ENCODE data around the gene C1orf232.

The C1orf232 gene

DNA sequence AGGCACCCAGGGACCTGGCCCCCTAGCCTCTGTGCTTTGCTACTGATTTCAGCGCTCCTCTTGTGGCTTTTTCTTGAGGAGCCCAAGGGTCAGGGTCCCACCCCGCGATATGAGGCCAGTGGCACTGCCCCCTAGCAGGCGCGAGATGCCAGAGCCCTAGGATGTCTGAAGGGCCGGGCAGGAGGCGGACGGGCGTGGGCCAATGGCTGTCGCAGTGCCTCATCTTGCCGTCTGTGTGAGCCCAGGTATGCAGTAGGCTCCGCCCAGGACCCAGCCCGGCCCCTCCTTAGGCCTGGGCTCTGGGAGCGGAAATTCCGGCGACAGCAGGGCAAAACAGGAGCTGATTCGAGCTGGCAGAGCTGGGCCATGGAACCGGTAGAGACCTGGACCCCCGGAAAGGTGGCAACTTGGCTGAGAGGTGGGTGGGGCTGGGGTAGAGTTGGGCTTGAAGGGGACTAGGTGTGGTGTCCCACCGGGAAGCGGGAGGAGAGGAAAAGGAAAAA is 8.5 kb upstream of the C1orf232 start, which contains the start of gene CNKSR1:
TSS of gene CNKSR1 (plus strand) at position 310 of the 503 bp plus-strand sequence. CDS start at position 367, 57 bp downstream.
- DNase-seq (ENCODE audit: low spot score) = no peak

DNA sequence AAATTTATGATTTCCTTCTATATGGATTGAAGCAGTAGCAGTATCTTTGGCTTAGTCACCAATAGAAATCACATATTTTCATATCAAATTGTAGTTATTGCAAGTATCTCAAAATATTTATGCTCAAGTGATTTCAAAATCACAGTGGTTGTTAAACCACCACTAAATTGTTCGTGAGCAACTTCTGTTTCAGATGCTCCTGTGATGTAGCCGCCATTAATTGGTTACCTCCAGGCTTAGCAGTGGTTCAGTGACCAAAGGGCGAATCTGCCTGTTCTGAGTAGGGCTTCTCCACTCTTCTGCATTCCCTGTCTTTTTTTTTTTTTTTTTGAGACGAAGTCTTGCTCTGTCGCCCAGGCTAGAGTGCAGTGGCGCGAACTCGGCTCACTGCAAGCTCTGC is 6.6 kb upstream of the C1orf232 start:
- DNase-seq (ENCODE audit: low spot score) = no peak

DNA sequence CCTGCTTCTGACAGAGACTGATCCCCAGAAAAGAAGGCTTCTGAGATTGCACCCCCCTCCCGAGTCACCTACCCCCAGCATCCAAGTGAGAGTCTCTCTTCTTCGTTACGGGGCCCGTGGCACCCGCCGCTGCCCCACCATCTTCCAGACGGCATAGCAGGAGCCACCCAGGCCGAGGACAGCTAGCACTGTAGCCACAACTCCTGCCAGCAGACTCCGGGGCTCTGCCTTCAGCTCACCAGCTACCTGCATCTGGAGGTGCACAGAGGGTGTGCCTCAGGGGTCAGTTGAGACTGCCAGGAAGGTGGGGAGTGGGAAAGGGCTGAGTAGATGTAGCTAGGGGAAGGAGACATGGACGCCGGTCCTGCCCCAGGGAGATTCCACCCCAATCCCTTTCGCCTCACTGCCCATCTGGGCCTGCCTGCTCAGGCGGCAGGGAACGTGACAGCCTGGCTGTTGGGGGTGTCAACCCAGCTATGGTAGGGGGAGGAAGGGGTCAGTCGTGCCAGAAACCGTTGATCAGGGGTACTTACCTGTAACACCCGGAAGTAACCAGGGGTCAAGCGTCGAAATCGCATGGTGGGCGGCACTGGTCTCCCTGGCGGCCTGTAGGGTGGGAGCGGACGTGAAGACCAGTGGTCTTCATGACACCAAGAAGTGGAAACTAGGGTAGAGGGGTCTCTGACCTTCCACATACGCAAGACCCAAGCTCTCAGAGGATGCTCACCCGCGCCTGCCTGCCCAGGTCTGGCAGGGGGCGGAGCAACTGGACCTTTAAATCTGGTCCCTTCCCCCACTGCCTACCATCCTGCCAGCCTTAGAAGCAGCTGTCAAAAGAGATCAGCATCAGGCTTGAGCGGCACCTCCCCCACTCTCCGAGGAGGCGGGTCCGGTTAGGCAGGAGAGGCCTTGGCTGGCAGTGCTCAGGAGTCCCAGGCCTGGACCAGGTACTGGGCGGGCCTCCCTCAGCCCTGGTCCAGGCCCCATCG is 2.6 kb upstream of the C1orf232 start, which contains the start of gene ZNF593OS:
TSS of gene ZNF593OS (minus strand) at position 749 of the 989 bp plus-strand sequence. CDS start at position 578, 171 bp downstream.
- DNase-seq (ENCODE audit: low spot score) = no peak

DNA sequence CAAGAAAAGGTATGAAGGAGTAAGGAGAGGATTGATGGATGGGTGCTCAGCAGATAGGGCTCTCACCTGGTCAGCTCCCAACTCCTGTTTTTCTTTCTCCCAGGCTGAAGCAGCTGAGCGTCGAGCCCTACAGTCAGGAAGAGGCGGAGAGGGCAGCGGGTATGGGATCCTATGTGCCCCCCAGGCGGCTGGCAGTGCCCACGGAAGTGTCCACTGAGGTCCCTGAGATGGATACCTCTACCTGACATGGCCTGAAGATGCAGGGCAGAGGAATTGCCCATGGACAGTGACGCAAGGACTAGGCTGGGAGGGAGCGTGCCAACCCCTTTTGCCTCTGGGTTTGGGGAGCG is 1.7 kb upstream of the C1orf232 start:
- no peak for DNase-seq (ENCODE audit: low spot score)

DNA sequence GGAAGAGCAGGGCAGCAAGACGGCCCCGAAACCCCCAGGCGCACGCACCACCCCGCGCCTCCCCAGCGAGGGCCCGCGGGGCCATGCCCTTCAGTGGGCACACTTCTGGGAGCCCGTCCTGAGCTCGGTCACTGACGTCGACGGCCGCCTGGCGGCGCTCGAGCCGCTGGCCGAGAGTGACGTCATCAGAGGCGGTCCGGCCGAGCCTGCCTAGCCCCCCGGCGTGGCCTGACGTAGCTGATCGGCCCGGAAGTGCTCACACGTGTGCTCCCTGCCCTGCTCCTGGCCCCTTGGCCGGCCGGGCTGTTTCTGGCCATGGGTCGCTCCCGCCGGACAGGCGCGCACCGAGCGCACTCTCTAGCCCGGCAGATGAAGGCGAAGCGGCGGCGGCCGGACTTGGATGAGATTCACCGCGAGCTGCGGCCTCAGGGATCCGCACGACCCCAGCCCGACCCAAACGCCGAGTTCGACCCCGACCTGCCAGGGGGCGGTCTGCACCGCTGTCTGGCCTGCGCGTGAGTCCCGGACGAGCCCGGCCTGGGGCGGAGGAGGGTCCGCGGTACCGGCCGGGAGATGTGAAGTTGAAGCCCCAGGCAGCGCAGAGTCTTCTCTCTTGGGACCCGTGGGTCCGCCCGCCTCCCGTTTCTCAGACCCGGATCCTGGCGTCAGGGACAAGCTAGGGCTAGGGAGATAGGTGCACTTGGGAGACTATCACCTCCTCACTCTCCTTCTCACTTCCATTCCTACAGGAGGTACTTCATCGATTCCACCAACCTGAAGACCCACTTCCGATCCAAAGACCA is 1.1 kb upstream of the C1orf232 start, which contains the start of gene ZNF593:
TSS of gene ZNF593 (plus strand) at position 240 of the 803 bp plus-strand sequence. CDS start at position 316, 76 bp downstream.
- peak; percentile 83 for DNase-seq (ENCODE audit: low spot score)

DNA sequence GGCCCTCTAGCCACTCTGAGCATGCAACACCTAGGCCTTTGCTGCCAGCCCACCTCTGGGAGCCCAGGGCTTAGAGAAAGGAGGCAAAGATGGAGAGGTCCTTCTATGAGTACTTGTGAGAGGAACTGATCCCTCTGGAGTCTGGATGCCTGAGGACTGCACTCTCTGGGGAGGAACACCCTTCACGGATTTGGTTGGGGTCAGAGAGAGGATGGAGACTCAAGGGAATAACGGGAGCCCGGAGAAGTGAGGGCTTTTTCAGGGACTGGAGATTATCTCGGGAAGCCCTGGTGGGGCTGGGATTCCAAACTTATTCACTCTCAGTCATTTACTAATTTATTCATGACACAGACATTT is 413 bp upstream of the C1orf232 start:
- DNase-seq (ENCODE audit: low spot score) = no peak

DNA sequence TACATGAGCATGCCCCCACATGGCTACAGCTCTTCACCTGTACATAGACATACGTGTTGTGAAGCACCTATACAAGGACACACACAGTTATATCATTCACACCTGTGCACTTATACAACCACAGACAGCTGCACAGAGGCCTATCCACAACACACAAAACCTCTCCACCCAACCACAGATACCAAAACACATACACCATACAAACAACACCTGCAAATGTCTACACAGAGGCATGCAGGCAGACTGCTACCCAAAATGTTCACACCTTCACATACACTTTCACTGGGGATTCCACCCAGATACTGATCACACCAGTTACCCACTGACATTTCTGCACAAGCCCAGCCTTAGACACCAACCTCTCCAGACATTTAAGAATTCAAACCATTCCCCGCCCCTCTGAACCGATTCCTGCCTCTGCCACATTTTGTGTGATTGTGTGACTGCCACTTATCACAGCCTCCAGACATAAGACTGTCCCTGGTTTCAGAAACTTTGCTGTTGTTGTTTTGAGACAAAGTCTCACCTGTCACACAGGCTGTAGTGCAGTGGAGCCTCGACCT is 2.0 kb downstream of the C1orf232 start:
- DNase-seq (ENCODE audit: low spot score) = no peak

DNA sequence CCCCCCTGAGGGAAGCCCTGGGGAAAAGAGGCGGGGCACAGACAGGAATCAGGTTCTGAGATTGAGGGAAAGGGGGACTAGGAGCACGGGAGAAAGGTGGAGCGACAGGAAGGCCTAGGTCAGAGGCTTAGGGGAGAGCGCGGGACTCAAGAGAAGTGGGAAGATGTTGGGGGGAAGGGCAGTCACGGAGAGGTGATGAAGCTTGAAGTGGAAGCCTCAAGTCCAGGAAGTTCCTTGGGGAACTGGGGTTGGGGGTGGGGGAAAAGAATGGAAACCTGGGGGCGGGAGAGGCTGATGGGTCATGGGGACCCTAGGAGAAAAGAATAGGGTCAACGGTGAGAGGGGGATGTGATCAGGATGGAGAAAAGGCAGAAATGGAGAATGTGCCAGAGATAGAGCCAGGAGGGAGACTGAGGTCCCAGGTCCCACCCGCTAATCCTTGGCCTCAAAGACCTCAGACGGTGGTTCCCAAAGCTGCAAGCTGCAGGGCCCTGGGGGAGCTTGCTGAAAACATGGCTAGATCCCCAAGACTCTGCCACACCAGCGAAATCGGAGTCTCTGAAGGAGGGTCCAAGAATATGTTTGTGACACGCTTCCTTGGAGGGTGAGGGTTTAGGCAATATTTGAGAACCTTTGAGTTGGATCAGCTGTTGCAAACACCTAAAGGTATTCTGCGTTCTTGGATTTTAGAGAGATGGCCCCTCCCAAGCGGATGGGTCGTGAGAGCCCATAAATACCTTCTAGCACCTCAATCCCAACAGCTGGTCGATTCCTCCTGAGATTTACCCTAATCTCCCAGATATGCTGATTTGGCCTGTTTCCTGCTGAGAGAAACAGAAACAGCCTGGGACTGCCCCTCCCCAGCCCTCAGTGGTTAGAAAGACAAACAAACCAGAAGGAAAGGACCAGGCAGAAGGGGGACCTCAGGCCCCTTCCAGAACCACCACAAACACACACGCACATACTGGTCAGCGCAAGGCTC is 3.6 kb downstream of the C1orf232 start:
- no peak for DNase-seq (ENCODE audit: low spot score)

DNA sequence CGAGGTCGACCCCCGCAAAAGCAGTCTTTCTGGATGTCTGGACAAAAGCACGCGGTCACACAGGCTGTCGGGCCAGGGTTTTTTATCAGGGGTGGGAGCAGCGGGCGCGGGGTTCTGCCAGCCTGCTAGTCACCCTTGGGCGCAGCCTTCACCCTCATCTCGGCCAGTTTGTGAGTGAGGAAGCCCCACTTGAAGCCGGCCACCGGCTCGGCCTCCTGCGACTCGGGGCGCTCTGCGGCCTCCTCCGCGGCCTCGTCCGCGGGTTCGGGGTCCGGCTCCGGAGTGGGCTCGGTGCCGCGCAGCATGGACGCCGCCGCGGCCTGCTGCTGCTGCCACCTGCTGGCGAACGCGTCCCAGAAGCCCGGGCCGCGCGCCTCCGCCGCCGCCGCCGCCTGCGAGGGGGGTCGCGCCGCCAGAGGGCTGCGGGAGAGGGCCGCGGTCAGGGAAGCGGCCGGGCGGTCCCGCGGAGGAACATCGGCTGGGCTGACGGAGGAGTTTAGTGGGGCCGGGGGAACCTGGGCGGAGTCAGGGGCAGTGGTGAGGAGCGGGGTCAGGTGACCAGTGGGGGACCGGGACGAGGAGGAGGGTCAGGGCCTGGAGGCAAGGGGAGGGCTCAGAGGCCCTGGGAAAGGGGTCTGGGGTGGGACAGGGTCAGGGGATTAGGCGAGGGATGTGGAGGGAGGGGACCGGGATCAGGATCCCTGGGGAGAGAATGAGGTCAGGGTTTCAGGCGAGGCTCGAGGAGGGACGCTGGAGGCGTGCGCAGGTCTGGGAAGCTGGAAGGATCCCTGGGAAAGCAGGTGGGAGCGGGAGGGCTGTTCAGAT is 4.5 kb downstream of the C1orf232 start:
- DNase-seq (ENCODE audit: low spot score) = peak; percentile 31

DNA sequence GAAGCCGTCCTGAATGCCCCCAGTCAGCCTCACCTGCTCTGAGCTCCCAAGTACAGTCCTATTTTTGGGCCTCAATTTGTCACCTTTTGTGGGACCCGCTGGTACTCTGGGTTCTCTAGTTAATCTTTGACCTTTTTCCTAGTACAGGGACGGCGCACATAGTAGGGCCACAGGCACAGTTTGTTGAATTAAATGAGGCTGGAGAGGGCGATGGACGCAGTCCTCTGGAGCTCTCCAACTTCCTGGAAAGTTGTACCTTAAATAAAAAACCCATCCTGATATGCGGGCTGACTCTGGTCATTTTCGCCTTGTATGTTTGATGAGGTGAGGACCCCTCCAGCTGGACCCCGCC is 5.1 kb downstream of the C1orf232 start:
- no peak for DNase-seq (ENCODE audit: low spot score)

DNA sequence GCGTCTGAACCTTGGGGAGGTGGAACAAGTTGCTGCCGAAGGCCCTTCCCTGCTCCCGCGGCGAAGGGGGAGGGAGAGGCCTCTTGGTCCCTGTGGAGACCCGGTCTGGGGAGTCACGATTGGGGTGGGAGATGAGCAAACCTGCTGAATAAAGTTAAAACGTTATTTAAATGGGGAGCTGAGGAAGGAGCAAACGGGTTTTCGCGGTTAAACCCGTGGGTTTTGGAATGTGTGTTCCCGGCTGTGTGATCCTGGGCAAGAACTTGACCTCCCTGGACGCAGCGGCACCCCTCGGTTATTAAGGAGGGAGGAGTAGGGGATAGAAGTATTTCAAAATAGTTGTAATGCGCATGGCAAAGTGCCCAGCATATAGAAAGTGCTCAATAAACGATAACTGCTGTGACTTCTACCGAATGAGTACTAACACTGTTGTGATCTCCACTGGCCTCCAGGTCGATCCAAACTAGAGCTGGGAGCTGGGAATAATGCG is 6.5 kb downstream of the C1orf232 start:
- no peak for DNase-seq (ENCODE audit: low spot score)

DNA sequence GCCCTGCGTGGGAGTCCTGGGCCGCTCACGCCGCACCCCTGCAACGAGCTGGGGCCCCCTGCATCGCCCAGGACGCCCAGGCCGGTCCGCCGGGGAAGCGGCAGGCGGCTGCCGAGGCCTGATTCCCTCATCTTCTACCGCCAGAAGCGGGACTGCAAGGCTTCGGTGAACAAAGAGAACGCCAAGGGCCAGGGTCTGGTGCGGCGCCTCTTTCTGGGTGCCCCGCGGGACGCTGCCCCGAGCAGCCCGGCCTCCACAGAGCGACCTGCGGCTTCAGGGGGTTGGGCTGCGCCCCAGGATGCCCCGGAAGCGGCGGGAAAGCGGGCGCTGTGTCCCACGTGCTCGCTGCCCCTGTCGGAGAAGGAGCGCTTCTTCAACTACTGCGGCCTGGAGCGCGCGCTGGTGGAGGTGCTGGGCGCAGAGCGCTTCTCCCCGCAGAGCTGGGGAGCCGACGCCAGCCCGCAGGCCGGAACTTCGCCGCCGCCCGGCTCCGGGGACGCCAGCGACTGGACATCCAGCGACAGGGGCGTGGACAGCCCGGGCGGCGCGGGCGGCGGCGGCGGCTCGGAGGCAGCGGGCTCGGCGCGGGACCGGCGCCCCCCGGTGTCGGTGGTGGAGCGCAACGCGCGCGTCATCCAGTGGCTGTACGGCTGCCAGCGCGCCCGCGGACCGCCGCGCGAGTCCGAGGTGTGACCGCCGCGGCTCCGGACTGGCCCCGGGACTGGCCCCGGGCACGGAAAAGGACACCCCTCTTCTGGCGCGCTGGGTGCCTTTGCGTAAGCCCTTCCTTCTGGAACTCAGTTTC is 7.1 kb downstream of the C1orf232 start:
- no peak for DNase-seq (ENCODE audit: low spot score)

DNA sequence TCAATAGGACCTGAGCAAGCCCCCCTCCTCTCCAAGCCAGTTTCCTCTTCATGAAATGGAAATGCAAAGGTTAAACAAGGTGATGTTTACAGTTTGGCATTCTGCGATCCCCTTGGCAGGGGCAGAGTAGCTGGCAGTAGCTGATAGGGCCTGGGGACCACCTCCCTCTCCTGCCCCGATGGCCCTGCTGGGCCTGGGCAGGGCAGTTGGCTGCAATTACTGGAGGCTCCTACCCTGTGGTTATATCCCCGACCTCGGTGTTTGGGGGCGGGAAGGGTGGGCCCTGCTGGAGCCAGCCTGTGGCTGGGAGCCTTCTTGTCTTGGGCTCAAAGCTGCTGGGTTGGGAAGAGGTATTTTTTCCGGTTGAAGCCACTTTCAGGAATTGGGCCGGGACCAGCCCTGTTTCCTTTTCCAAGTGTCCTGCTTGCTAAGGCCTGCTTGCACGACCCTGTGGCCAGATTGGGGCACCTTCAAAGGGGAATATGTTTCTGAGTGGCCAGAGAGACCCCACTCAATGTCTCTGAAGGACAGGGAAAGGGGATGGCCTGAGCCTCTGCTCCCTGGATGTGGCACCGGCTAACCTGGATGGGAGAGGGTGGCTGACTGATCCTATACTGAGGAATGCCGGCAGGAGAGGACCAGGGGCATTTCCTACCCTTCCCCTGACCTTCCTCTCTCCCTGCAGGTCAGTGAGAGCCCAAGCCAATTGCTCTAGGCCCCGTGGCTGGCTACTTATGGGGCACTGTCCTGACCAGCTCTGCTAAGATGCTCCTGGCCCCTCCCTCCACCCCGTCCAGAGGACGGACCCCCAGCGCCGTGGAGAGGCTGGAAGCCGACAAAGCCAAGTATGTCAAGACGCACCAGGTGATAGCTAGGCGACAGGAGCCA is 8.0 kb downstream of the C1orf232 start:
- DNase-seq (ENCODE audit: low spot score) = no peak

DNA sequence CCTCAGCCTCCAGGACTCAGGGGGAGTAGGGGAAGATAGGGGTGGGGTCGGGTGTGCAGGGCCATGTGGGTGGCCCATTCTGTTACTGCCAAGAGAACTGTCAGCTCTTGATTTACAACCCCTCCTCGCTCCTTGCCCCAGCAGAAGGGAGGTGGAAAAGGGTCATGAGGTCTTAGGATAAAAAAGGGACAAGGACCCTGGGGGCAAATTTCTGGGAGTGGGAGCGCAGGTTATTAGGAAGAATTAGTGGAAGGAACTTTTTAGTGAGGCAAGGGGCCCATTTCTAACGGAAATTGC is 9.1 kb downstream of the C1orf232 start:
- no peak for DNase-seq (ENCODE audit: low spot score)

DNA sequence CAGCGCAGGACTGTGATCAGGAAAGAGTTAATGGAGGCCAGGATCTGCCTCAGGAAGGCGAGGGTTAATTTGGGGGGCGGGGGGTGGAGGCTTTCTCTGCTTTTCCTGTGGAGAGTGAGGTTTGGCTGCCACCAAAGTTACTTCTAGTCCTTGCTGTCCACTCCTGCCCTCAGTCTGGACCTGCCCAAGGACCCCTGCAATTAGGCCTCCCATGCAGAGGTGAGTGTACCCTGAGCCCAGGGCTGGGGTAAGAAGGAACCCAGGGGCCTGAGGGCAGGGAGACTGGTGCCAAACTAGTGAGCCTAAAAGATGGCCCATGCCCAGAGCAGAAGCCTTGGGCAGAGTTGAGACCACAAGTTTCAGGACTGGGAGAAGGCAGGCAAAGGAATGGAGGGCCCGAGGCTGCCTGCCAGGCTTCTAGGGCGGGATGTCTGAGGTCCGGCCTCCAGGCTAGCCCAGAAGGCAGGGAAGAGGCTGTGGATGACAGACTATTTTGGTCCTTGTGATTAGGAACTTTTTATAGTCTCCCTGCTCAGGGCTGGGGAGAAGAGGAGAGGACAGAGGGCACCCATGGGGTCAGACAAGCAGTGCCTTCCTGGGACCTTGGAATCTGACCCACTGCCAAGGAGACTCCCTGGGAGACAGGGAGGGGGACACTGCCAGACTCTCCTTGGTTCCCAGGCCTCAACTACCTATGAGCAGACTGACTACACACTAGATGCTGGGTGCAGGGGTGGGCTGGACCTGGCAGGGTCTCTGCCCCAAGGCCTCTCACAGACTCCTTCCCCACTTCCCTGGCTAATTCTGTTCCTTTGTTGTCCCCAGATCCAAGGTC is 9.6 kb downstream of the C1orf232 start, which contains the start of gene FAM110D:
TSS of gene FAM110D (plus strand) at position 172 of the 835 bp plus-strand sequence. CDS start 2,213 bp downstream, outside the sequence.
- DNase-seq (ENCODE audit: low spot score) = no peak

DNA sequence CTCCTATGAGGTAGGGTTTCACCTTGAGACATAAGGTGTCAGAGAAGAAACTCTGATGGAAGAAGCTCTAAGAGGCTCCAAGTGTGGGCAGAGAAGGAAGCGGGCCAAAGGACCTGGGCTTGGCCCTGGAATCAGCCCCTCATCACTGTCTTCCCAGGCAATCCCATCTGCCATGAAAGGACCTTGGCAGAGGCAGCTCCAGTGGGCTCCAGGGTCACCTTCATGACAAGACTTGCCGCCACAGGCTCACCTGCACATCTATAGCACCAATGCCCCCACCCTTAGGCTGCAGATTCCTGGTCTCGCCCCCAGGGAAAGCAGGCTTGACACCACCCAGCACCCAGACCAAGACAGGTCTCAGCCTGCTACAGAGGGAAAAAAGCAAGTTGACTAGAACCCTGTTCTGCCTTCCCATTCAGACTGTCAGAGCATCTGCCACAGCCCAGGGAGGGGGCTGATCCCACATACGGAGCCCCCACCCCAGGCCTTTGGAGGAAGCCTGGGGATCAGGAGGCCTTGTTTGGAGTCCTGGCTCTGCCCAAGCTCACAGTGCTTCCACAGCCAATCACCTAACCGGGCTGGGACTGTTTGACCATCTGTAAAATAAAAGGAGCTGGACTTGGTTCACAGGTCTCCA is 10.4 kb downstream of the C1orf232 start:
- no peak for DNase-seq (ENCODE audit: low spot score)

Measured in CD4-positive, alpha-beta T cell treated with Interleukin-6 at 100 ng/mL for 8 hours (primary cell).